Astrocyte (in vitro differentiated cells and primary cell): Measurements from ENCODE around the gene GPR32.
"Not testable (repeated sequence)": the region's sequence is repeated elsewhere in the genome, so short reads cannot be mapped to it uniquely, and the experiment has no call there.

Experiments
- EZH2 ChIP-seq: IDR thresholded peaks from 2 replicates; pipeline ENCODE4 v1.6.1; 2012; ENCODE audit warnings: mild to moderate bottlenecking, low read length, inconsistent platforms; ENCODE audit not compliant: insufficient read depth
- TF ChIP-seq, protein P1 (sequence below): IDR thresholded peaks from 2 replicates; pipeline ENCODE4 v1.5.1; 2011; ENCODE audit warnings: low read depth, mild to moderate bottlenecking, inconsistent platforms, low read length, moderate library complexity; ENCODE audit not compliant: insufficient read depth

DNA sequence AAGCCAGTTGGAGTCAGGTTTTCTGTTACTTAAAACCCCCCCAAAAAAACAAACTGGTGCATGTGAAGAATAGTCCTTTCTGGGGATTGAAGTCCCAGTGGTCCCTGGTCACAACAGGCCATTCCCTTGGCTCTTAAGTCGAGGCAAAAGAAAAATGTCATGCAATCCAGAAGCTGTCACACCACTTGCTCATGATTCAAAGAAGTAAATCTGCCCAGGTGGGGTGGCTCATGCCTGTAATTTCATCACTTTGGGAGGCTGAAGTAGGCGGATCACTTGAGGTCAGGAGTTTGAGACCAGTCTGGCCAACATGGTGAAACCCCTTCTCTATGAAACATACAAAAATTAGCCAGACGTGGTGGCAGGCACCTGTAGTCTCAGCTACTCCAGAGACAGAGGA, 8.8 kb upstream of the GPR32 start:
- TF ChIP-seq, protein P1, sequence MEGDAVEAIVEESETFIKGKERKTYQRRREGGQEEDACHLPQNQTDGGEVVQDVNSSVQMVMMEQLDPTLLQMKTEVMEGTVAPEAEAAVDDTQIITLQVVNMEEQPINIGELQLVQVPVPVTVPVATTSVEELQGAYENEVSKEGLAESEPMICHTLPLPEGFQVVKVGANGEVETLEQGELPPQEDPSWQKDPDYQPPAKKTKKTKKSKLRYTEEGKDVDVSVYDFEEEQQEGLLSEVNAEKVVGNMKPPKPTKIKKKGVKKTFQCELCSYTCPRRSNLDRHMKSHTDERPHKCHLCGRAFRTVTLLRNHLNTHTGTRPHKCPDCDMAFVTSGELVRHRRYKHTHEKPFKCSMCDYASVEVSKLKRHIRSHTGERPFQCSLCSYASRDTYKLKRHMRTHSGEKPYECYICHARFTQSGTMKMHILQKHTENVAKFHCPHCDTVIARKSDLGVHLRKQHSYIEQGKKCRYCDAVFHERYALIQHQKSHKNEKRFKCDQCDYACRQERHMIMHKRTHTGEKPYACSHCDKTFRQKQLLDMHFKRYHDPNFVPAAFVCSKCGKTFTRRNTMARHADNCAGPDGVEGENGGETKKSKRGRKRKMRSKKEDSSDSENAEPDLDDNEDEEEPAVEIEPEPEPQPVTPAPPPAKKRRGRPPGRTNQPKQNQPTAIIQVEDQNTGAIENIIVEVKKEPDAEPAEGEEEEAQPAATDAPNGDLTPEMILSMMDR, result not testable (repeated sequence)
- TF ChIP-seq EZH2, result not testable (repeated sequence)
